Activated CD8-positive, alpha-beta T cell treated with anti-CD3 and anti-CD28 coated beads for 36 hours (primary cell): Measurements from ENCODE around the gene UBE2C. TPM values are rescaled to one million over a fixed set of nuclear protein-coding genes. Genes with fewer than 3 reads are reported as not detected.

Source experiments
- ATAC-seq: fragments of 200-7000 bp; cut with Tn5 transposase; one replicate; pipeline ENCODE4 v1.10.0; 2021; ENCODE audit warnings: mild to moderate bottlenecking, moderate library complexity
- CTCF ChIA-PET: fragments of 350-600 bp; sonication (Branson Sonifier 250); formaldehyde crosslinking; loops from one replicate; lab custom pipeline; 2021; ENCODE audit warnings: antibody characterized with exemption; lab: Charles Lee
- POLR2A ChIA-PET: fragments of 350-600 bp; sonication (Branson Sonifier 250); formaldehyde crosslinking; loops from one replicate; lab custom pipeline; 2021; ENCODE audit warnings: antibody characterized with exemption; lab: Charles Lee
- DNase-seq: peaks from one replicate; pipeline ENCODE4 v3.0.0-alpha.2; 2020
- H3K27ac Mint-ChIP-seq: one replicate; pipeline ENCODE4 v1.8.0; 2021; ENCODE audit warnings: mild to moderate bottlenecking, mixed read lengths
- H3K27me3 Mint-ChIP-seq: one replicate; pipeline ENCODE4 v1.8.0; 2021; ENCODE audit warnings: mixed read lengths
- H3K36me3 Mint-ChIP-seq: one replicate; pipeline ENCODE4 v1.8.0; 2021; ENCODE audit warnings: low read depth, mixed read lengths
- H3K4me1 Mint-ChIP-seq: one replicate; pipeline ENCODE4 v1.8.0; 2021; ENCODE audit warnings: low read depth, mixed read lengths
- H3K4me3 Mint-ChIP-seq: one replicate; pipeline ENCODE4 v1.8.0; 2021; ENCODE audit warnings: mild to moderate bottlenecking, moderate library complexity, mixed read lengths
- H3K9me3 Mint-ChIP-seq: one replicate; pipeline ENCODE4 v1.8.0; 2021; ENCODE audit warnings: mixed read lengths
- CTCF ChIP-seq: fragments of 200-600 bp; IDR thresholded peaks from one replicate; pipeline ENCODE4 v1.8.0; 2022; ENCODE audit warnings: antibody characterized with exemption, mild to moderate bottlenecking
- intact Hi-C: fragments of 100-400 bp; cut with micrococcal nuclease; formaldehyde crosslinking; loops from one replicate; pipeline ENCODE4 v1.10.0; 2022
- total RNA-seq, 2 experiments: library from RNA; stranded (reverse); gene quantifications; one replicate each; pipeline ENCODE4 v1.2.3, GENCODE V29; 2021

Gene UBE2C
- total RNA-seq, 2 experiments from 2014 or later, result 149 to 151 TPM

- ChIA-PET CTCF (interaction anchor here (0.7 to 2.3 kb wide), 48 partner anchors 10 to 505 kb away, joined by 3 to 31 read pairs (median 5); partner anchors contain the start of genes CTSA, NEURL2, SNX21 and TNNC2), POLR2A (interaction anchor here (0.8 to 1.8 kb wide), 7 partner anchors 10 to 171 kb away, joined by 3 to 7 read pairs (median 3); partner anchors contain the start of gene UBE2C)
- Mint-ChIP-seq H3K36me3 (peaks cover 29% of the 10 kb centered on the region), H3K27me3 (no peaks in the 10 kb centered on the region), H3K9me3 (no peaks in the 10 kb centered on the region), H3K4me1 (peaks cover 6% of the 10 kb centered on the region), H3K4me3 (no peak overlapping the region), H3K27ac (peak overlapping the region; percentile 22)
- TF ChIP-seq CTCF, result peak; percentile 79
- DNase-seq (peak; percentile 83), ATAC-seq (peak; percentile 99)
- intact Hi-C loops, result no loop called here
Measured at GRCh38 chr20:45798935-45799642, 13.4 kb upstream of the UBE2C start.

- CTCF ChIA-PET, result no interaction called here
Measured at GRCh38 chr20:45801851-45802250, 10.6 kb upstream of the UBE2C start.

GRCh38 chr20:45810191-45810970 is 2.1 kb upstream of the UBE2C start:
- no peak for ATAC-seq
- no peak for TF ChIP-seq CTCF
- H3K9me3 Mint-ChIP-seq, result no peaks in the 10 kb centered on the region
- H3K36me3 Mint-ChIP-seq, result peaks cover 44% of the 10 kb centered on the region
- CTCF ChIA-PET, result interaction anchor here (0.9 to 4.3 kb wide), 3 partner anchors 11 to 159 kb away, joined by 3 to 29 read pairs (median 3); no protein-coding TSS in a partner anchor
- no peak overlapping the region for H3K27ac Mint-ChIP-seq
- H3K4me1 Mint-ChIP-seq, result peaks cover 14% of the 10 kb centered on the region
- no peaks in the 10 kb centered on the region for H3K27me3 Mint-ChIP-seq
- no peak overlapping the region for H3K4me3 Mint-ChIP-seq
- DNase-seq, result no peak
- POLR2A ChIA-PET, result interaction anchor here (1.1 to 1.2 kb wide), 2 partner anchors 48 to 124 kb away, joined by 5 read pairs; partner anchors contain the start of gene PCIF1
- intact Hi-C loops, result loop anchor here (5.0 kb wide), 1 partner anchor 47 kb away; the partner anchor contains the start of genes ACOT8 and ZSWIM3

More at GRCh38 chr20:45801851-45802250, 10.6 kb upstream of the UBE2C start:
- Mint-ChIP-seq H3K9me3 (no peaks in the 10 kb centered on the region), H3K4me3 (no peak overlapping the region), H3K27ac (no peak overlapping the region), H3K27me3 (no peaks in the 10 kb centered on the region), H3K36me3 (peaks cover 25% of the 10 kb centered on the region), H3K4me1 (peaks cover 6% of the 10 kb centered on the region)
- intact Hi-C loops, result no loop called here
- no peak for DNase-seq
- no peak for ATAC-seq
- POLR2A ChIA-PET, result interaction anchor here (1.3 kb wide), 1 partner anchor 32 kb away, joined by 4 read pairs; no protein-coding TSS in a partner anchor
- TF ChIP-seq CTCF, result no peak

GRCh38 chr20:45813006-45813340 is 529 bp downstream of the UBE2C start:
- Mint-ChIP-seq H3K4me3 (peak overlapping the region; percentile 98), H3K27me3 (no peaks in the 10 kb centered on the region), H3K4me1 (peaks cover 16% of the 10 kb centered on the region), H3K27ac (peak overlapping the region; percentile 83), H3K9me3 (no peaks in the 10 kb centered on the region), H3K36me3 (peaks cover 53% of the 10 kb centered on the region)
- intact Hi-C loops, result loop anchor here (5.0 kb wide), 1 partner anchor 44 kb away; the partner anchor contains the start of genes ACOT8 and ZSWIM3
- ATAC-seq, result no peak
- no peak for DNase-seq
- CTCF ChIA-PET, result interaction anchor here (1.0 to 2.8 kb wide), 6 partner anchors 9 to 174 kb away, joined by 3 to 10 read pairs (median 6); no protein-coding TSS in a partner anchor
- POLR2A ChIA-PET, result interaction anchor here (0.6 to 3.3 kb wide), 23 partner anchors 8 to 159 kb away, joined by 3 to 17 read pairs (median 4); partner anchors contain the start of genes ACOT8, CTSA, DNTTIP1 and NEURL2
- no peak for TF ChIP-seq CTCF
